Stimulated activated CD4-positive, alpha-beta T cell treated with anti-CD3 and anti-CD28 coated beads, Interleukin-2, amount 100 ng/mL, for 4 hours (primary cell): ENCODE measurements around the gene XPR1.

Experiments
- DNase-seq: peaks from one replicate; pipeline ENCODE4 v3.0.0-alpha.2; 2020; ENCODE audit warnings: low read depth

Gene XPR1

DNA sequence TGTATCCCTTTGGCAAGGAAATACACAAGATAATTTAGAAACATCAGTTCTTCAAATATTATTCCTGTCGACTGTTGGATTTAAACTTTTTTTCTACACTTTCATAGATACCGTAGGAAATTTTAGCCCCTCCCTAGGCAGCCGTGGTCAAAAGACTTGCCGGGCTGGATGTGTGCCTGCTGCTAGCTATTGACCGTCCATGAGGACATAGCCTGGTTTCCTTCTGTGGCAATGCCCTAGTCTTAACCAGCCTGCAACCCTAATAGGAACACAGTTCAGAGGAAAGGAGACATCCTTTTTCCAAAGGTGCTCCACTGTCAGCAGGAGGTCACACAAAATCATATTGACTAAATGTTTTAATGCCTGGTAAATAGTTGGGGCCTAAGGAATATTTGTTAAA lies 260.4 kb downstream of the XPR1 start:
- no peak for DNase-seq

DNA sequence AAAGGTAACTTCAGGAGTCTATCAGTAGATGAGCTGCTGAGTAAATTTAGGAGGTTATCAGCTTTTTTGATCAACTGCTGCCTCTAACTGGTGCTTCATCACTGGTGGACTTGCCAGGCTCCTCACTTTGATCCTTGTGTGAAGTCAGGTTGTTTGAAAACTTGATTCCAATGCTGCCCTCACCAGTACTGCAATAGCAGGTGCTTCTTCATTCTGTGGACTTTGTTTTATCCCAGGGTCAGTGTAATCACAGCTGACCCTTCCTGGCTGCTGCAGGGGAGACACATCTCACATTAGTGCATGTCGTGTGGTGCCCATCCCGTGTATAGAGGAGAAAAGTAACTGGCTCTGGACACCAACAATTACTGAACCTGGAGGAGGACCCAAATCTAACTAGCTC lies 260.9 kb downstream of the XPR1 start:
- no peak for DNase-seq

DNA sequence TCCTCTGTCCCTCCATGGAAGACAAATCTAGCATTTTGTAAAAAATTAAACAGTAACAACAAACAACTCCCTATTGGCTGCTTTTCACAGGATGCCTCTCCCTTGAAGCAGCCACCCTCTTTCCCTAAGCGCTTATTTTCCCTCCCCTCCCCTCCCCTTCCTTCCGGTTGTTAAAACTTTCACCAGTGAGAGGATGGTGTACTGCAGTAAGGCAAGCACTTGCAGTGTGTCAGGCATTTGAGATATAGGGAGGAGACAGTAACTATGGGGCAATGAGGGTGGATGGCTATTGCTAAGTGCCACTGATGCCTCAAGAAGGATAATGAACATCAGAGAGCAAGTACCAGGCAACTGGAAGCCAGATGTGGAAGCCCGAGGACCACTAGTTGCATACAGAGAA lies 261.8 kb downstream of the XPR1 start:
- DNase-seq, result no peak

DNA sequence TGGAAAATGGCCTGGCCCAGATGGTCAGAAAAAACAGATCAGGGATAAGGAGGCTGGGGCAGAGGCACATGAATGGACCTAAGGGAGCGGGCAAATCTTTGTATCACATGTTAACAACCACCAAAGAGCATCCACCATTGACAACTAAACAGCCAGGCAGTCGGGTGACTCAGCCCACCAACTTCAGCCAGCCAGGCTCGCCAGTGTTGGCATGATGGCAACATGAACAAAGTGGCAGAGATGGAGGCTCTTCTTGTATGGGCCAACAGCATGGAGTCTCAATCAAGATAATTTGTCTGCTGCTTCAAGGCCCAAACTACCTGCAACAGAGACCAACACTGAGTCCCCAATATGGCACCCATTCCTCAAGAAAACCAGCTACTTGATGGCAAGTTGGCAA lies 264.3 kb downstream of the XPR1 start:
- DNase-seq, result no peak

DNA sequence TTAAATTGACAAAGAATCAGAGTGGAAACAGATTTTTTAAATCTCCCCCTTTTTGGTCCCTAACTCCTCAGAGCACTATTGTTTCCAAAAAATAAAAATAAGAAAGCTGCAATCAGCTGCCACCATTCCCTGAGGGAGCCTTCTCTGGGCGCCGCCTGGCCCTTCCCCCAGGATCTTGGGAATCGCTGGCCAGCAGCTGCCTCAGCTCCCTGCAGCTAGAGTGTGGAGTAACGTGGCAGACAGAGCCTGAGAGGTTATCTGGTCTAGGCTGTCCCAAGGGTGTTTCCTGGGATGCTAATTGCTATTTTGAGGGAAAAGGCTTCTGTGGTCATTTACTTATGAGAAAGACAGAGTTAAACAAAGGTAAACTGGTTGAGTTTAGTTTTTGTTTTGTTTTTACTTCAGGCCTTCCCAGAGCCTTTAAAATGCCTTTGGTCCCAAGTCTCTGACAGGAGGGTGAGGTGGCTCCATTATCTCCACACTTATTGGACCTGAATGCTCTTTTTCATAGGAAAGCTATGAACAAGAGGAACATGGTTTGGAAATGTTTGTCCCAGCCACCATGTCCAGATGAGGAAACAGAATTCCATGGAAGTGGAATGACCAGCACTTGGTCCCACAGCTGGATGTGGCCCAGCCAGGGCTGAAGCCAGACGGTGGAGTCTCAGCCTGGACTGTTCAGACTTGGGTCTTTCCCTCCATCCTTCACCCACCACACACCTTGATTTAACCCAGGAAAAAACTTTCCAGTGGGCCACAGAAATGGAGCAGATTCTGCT lies 266.8 kb downstream of the XPR1 start:
- DNase-seq, result no peak

DNA sequence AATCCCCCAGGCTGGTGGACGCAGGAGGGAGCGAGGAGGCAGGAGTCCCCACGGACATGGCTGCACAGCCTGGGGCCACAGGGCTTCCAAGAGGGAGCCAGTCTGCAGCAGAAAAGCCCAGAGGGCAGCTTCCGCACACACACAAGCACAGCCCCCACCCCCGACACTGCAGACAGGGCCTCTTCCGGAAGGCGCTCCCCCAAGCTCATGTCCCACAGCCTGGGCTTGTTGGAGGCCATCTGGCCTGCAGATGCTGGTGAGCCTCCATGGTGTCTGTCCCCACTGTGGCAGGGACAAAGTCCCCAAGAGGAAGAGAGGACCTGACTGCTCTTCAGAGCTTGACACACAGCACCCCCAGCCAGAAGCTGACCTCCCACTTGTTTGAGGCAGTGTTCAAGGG lies 267.4 kb downstream of the XPR1 start:
- DNase-seq, result no peak

DNA sequence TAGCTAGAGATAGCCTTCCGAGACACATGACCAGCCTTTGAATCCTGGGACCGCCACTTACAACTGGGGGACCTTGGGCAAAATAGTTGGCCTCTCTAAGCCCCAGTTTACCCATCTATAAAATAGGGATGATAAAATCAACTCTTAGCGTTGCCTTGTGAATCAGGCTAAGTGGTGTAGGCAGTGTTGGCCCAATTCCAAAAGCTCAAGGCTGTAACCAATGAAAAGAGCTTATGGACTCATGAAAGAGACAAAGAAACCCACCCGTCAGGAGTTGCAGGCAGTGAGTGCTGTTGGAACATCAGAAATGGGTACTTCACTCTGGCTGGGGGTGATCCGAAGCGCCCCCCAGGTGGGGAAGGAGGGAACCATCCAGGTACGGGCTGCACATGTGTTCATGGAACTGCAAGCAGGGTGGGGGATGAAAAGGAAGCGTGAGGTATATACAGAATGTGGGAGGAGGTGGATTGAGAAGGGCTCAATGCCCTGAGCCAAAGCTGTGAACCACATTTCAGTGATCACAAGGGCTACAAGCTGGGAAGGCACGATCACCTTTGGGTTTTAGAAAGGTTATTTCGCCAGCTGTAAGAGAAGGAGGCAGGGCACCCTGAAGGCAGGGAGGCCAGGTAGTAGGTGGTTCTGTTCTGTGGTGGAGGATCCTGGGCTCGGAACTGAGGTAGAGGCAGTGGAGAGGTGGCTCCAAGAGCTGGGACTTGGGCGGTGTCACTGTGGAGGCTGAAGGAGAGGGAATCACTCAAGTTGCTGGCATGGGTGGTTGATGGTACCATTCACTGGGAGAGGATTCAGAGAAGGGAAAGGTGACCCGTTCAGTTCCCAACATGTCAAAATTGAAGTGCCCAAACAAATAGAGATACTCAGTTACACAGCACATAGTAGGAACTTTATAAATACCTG lies 269.5 kb downstream of the XPR1 start:
- DNase-seq, result no peak

DNA sequence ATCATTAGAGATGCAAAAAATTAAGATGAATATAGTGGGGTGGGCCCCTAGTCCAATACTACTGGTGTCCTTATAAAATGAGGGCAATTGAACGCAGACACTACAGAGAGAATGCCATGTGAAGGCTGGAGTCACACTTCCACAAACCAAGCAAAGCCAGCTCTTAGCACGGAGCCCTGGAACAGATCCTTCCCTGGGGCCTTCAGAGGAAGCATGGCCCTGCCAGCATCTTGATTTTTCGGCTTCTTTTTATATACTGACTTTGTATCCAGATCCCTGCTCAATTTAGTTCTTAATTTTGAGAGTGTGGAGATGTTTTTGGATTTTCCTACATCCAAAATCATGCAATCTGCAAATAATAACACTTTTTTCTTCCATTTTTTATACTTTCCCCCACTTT lies 270.7 kb downstream of the XPR1 start:
- DNase-seq, result no peak

DNA sequence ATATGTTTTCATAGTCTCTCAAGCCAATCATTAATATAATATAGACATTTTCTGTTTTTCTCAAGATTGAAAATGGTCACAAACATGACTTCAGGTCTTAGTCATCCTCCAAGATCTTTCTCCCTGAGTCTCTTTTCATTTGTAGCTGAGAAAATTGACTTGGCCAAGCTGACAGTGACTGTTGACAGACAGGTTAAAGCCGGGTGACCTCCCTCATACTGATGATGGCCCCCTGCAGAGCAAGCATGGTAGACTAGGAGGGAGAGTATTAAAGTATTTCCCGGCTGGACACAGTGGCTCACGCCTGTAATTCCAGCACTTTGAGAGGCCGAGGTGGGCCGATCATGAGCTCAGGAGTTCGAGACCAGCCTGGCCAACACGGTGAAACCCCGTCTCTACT lies 274.1 kb downstream of the XPR1 start:
- DNase-seq, result no peak

DNA sequence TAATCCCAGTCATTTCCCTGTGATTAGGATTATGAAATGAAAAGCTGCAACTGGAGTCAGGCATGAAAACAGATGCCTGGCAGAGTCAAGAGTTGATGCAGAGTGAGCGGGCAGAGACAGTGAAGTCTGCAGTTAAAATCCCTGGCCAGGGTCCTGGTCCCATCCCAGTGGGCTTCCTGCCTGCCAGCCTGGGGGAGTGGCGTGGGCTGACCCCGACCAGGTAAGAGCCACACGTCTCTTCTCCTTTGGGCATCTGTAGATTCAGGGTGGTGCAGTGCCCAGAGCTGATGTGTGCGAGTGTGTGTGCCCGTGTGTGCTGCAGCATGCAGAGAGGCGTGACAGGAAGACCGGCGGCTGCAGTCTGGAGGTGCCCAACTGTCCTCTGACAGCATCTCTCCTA lies 274.7 kb downstream of the XPR1 start:
- no peak for DNase-seq

DNA sequence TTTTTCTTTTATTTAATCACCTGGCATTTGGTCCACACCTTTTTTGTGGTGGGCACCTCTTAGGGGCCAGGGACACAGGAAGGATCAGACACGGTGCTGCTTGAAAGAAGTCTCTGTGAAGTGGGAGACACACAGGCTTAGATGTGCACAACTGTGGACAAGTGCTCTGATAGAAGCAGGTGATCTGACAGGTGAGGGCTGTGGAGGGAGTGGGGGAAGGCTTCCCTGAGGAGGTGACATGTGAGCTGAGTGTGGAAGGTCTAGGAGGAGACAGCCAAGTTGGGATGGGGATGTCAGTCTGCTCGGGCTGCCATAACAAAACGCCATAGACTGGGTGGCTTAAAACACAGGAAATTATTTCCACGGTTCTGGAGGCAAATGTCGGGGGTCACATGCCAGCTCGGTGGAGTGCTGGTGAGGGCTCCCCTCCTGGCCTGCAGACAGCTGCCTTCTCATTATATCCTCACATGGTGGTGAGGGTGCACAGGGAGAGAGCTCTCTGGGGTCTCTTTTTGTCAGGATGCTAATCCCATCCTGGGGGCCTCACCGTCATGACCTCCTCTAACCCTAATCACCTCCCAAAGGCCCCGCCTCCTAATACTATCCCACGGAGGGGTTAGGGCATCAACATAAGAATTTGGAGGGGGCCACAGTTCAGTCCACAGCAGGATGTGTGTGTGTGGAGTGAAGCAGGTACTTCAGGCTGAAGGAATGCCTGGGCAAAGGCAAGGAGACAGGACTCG lies 275.7 kb downstream of the XPR1 start:
- no peak for DNase-seq

DNA sequence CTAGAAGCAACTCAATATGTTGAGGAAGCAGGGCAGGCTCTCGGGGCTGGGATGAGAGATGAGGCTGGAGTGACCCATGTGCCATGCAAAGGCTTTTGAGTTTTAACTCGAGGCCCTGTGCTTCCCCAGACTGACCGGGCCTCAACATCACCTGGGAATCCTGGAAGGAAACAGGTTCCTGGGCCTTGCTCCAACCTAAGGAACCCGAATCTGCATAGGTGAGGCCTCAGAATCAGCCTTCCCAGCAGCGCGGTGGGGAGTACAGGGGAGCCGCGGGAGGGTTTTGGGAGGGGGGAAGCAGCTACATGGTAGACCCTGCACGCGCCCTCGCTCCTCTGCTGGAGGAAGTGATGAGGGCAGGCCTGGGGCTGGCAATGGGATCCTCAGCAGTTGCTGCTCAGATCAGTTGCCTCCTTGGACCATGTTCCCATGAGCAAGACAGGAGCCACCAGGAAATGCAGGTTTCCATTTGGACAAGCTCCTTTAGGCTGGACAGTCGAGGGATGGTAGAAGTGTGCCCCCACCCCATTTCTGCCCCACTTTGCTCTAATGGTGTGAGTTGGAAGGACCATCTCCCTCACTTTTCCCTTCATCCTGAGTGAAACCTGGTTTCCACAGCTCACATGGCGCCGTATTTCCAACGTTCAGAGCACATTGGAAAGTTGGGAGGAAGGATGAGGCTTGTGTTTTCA lies 276.4 kb downstream of the XPR1 start:
- DNase-seq, result no peak

DNA sequence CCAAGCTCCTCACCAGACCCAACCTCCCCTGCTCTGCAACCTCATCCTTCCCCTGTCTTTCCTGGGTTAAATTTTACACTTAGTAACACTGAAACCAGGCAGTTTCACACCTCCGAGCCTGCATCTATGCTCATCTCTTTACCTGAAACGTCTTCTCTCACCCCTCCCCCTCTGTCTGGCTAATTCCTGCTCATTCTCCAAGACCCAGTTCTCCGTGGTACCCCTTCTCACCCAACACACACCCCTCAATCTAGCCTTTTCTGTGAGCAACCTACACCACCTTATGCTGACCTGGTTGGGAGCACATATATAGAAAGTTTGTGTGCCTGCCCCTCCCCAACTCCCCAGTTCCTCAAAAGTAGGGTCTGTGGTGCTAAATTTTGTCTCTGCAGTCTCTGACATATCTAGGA lies 277.2 kb downstream of the XPR1 start:
- DNase-seq, result no peak

DNA sequence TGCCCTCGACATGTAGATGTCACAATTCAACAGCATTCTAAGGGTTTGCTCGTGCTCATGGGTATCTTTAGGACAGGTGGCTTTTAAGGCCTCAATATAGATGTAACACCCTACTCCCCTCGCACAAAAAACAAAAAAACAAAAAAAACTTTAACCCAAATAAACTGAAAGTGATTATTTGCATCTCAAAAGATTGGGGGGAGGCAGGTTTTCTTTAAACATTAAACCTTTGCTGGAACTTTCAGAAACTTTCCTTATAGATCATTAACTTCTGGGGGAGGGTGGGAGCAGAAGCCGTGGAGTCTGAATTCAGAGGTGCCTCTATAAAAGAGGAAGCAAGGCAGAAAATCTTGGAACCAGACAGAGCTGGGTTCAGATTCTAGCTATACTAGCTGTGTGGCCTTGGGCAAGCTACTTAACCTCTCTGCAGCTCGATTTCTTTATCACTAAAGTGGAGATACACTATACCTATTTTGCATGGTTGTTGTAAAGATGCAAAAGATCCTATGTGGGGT lies 277.7 kb downstream of the XPR1 start:
- DNase-seq, result no peak

DNA sequence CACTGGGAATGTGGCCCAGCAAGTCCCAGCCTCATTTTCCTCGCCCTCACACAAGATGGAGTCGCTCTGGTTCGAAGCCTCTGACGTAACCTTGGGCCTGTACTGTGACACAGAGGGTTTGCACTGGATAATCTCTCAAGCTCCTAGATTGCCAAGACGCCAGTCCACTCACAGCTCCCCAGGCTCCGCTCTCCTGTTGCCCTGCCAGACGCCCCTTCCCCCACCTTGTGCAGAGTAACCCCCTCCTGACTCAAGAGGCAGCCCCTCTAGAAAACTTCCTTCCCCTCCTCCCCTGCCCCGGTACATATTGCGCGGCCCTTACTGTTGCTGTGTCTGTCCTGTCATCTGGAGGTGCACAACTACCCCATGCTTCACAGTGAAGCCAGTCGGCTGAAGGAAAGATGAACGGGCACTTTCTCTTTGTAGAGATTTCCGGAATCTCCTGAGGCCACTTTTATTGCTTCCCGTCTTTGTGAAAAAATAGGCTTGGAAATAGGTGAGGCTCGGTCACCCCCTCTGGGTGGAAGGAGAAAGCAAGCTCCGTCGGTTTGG lies 279.9 kb downstream of the XPR1 start:
- DNase-seq, result no peak

DNA sequence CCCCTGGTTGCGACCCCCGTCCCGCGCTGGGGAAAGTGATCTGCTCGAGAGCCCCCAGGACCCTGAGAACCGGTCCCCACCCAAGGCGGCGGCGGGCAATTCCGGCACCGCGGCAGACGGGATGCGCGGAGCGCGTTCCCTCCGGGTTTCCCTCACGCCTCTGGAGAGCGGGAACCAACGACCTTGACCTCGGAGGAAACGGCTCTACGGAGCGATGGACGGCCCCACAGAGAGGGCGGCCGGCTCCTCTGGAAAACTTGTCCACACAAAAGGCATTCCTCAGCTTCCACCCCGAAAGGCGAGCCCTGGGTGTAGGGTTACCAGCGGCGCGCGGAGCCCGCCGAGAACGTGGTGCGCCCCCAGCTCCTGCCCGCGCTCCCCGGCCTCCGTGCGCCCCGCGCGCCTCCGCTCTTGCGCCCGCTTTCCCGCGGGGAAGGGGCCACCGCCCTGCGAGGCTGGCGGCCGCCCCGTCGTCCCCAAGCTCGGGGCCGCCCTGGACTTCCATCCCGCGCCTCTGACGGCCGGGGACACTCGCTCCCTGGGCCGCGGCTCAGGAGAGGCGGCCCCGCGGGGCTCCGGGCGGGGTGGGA lies 280.5 kb downstream of the XPR1 start:
- DNase-seq, result no peak

DNA sequence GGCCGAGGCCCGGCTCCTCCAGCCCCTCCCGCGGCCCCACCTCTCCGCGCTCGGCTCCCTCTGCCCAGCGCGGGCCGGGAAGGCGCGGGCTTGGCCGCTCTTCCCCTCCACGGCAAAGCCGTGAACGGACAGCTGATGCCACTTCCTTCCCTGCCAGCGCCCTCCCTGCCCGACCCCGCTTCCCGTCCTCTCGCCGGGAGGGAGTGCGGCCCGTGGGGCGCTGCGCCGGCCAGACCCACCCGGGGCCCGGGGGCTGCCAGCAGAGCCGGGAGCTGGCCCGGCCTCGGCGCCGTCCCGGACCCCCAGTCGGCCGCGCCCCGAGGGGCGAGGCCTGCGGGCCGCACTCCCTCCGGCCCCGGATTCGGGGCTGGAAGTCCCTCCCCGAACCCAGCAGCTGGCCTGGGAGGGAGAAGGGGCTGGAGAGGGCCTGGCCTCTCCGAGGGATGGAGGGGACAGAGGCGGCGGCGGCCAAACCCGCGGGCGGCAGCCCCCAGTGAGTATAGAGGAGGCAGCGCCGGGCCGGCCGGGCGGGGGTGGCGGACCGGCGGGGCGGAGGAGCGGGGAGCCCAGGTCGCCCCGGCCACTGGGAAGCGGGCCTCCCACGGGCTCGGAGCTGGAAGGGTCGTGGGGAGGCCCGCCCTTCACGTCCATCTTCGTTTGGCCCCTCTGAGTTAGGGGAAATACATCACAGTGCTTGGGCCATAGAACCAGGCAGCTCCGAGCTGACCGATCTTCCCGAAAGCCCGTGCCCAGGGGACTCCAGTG lies 281.2 kb downstream of the XPR1 start, which contains the start of gene KIAA1614:
TSS of gene KIAA1614 (plus strand) at position 97 of the 765 bp plus-strand sequence. CDS start at position 444, 347 bp downstream.
- DNase-seq, result no peak

DNA sequence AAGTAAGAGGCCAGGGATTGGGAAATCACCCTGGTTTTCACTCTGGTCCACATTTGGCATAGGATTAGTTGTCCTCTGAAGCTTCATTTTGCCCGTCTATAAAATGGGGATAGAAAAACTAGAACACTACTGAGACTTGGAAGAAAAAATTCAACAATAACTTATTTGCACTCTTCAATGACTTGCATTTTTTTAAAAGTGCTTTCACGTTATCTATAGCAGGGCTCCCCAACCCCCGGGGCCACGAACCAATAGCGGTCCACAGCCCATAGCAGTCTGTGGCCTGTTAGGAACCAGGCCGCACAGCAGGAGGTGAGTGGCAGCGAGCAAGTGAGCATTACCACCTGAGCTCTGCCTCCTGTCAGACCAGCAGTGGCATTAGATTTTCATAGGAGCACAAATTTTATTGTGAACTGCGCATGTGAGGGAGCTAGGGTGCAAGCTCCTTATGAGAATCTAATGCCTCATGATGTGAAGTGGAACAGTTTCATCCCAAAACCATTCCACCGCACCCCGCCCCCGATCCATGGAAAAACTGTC lies 283.7 kb downstream of the XPR1 start:
- no peak for DNase-seq

DNA sequence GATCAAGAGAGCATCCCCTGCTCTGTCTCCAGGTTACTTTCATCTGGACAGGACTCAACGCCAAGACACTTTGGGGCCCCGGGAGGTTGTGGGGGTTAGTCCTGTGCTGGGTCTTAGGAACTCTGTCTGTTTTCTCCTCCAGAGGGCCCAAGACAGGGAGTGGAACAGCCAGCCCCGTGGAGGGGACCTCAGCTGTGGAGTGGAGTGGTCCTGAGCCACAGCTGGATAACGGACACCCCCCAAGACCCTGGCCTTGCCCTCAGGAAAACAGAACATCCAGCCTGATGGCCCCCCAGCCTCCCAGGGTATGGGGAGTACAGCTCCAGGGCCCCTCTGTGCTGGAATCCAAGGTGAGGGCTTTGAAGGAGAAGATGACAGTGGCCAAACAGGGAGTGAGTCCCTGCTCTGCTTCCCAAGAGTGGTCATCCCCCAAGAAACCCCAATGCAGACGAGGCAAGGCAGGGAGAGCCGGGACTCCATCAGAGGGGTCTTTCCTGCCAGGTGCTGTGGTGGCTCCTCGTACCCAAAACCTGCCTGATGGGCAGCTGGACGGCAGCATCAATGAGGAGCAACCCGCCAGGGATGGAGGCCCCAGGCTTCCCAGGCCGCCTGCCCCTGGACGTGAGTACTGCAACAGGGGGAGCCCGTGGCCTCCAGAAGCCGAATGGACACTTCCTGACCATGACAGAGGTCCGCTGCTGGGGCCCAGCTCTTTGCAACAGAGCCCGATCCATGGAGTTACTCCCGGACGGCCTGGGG lies 284.4 kb downstream of the XPR1 start:
- DNase-seq, result no peak
